ENCODE data around the gene MYOD1. TPM values are rescaled to one million over a fixed set of nuclear protein-coding genes. Genes with fewer than 3 reads are reported as not detected.

Gene MYOD1
- total RNA-seq, 1 experiment from 2014 or later: not detected

- Histone ChIP-seq H3K4me1 (ENCODE audit: insufficient read depth, low read length, poor library complexity, severe bottlenecking) (no peaks in the 10 kb centered on the region), H3K9me3 (ENCODE audit: low read depth, low read length, poor library complexity, severe bottlenecking) (no peaks in the 10 kb centered on the region), H3K27ac (ENCODE audit: low read depth, low read length, poor library complexity, severe bottlenecking) (no peak overlapping the region), H3K27me3 (replicated peaks; ENCODE audit: insufficient read depth, low read depth, low read length, poor library complexity) (no peaks in the 10 kb centered on the region), H3K4me3 (ENCODE audit: low read depth, low read length, poor library complexity, severe bottlenecking) (no peak overlapping the region), H3K36me3 (ENCODE audit: insufficient read depth, low read length, poor library complexity, severe bottlenecking) (no peaks in the 10 kb centered on the region)
- ChIA-PET CTCF (no interaction called here), POLR2A (ENCODE audit: low non-redundant PET) (no interaction called here)
- intact Hi-C loops (cut with micrococcal nuclease; ENCODE audit: unreplicated experiment): no loop called here
- DNase-seq (ENCODE audit: low spot score): no peak
- BruUV-seq (replicated peaks): no TSS peak
- no peak for TF ChIP-seq CTCF (conservative IDR thresholded peaks at IDR 0.05; ENCODE audit: low read depth, low read length)
- TF ChIP-seq EZH2 (IDR thresholded peaks at IDR 0.05; ENCODE audit: borderline replicate concordance, low read depth, low read length, poor library complexity, severe bottlenecking): no peak
These were observed 24.4 kb downstream of the MYOD1 start for GRCh38 chr11:17743808-17744119.

- Histone ChIP-seq H3K4me3 (ENCODE audit: low read depth, low read length, poor library complexity, severe bottlenecking) (no peak overlapping the region), H3K36me3 (ENCODE audit: insufficient read depth, low read length, poor library complexity, severe bottlenecking) (no peaks in the 10 kb centered on the region), H3K4me1 (ENCODE audit: insufficient read depth, low read length, poor library complexity, severe bottlenecking) (no peaks in the 10 kb centered on the region), H3K9me3 (ENCODE audit: low read depth, low read length, poor library complexity, severe bottlenecking) (no peaks in the 10 kb centered on the region), H3K27me3 (replicated peaks; ENCODE audit: insufficient read depth, low read depth, low read length, poor library complexity) (no peaks in the 10 kb centered on the region), H3K27ac (ENCODE audit: low read depth, low read length, poor library complexity, severe bottlenecking) (no peak overlapping the region)
- intact Hi-C loops (cut with micrococcal nuclease; ENCODE audit: unreplicated experiment): no loop called here
- no peak for TF ChIP-seq EZH2 (IDR thresholded peaks at IDR 0.05; ENCODE audit: borderline replicate concordance, low read depth, low read length, poor library complexity, severe bottlenecking)
- no peak for DNase-seq (ENCODE audit: low spot score)
- ChIA-PET POLR2A (ENCODE audit: low non-redundant PET) (no interaction called here), CTCF (no interaction called here)
- no TSS peak for BruUV-seq (replicated peaks)
These were observed 25.0 kb downstream of the MYOD1 start for GRCh38 chr11:17744151-17744940.

DNA sequence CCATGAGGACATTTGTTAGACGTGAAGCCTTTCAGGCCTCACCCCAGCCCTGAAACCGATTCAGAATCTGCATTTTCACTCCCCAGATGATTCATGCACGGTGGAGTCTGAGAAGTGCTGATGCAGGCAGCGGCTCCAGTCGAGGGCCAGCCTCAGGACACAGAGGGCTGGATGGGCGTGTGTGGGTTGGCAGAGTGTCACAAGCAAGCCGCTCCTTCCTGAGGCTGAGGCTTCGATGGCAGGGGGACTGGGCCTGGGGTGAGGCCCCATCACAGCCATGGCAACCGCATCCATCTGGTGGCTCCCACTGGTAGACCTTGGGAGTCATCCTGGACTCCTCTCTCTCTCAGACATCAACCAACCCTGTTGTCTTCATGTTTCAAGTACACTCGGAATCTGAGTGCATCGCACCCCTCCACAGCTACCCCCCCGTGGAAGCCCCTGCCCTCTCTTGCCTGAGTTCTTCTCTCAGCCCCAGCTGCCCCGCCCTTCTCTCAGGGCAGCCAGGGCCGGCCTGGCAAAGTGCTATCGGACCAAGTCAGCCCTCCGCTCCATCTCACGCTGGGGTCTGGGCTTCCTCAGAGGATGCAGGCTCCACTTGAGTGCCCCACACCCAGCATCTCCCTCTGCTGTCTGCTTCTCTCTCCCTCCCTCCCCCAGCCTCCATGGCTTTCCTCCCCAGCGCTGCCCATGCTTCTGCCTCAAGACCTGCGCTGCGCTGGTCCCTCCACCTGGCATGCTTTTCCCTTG, 25.8 kb downstream of the MYOD1 start:
- Histone ChIP-seq H3K4me1 (ENCODE audit: insufficient read depth, low read length, poor library complexity, severe bottlenecking) (no peaks in the 10 kb centered on the region), H3K4me3 (ENCODE audit: low read depth, low read length, poor library complexity, severe bottlenecking) (no peak overlapping the region), H3K36me3 (ENCODE audit: insufficient read depth, low read length, poor library complexity, severe bottlenecking) (no peaks in the 10 kb centered on the region), H3K27me3 (replicated peaks; ENCODE audit: insufficient read depth, low read depth, low read length, poor library complexity) (no peaks in the 10 kb centered on the region), H3K9me3 (ENCODE audit: low read depth, low read length, poor library complexity, severe bottlenecking) (no peaks in the 10 kb centered on the region), H3K27ac (ENCODE audit: low read depth, low read length, poor library complexity, severe bottlenecking) (no peak overlapping the region)
- ChIA-PET POLR2A (ENCODE audit: low non-redundant PET) (no interaction called here), CTCF (no interaction called here)
- BruUV-seq (replicated peaks): no TSS peak
- DNase-seq (ENCODE audit: low spot score): no peak
- TF ChIP-seq CTCF (conservative IDR thresholded peaks at IDR 0.05; ENCODE audit: low read depth, low read length): no peak
- TF ChIP-seq EZH2 (IDR thresholded peaks at IDR 0.05; ENCODE audit: borderline replicate concordance, low read depth, low read length, poor library complexity, severe bottlenecking): no peak
- intact Hi-C loops (cut with micrococcal nuclease; ENCODE audit: unreplicated experiment): no loop called here
